ENCODE data around the gene TPRN.
"Not testable (repeated sequence)": the region's sequence is repeated elsewhere in the genome, so short reads cannot be mapped to it uniquely, and the experiment has no call there.

TPRN gene, protein sequence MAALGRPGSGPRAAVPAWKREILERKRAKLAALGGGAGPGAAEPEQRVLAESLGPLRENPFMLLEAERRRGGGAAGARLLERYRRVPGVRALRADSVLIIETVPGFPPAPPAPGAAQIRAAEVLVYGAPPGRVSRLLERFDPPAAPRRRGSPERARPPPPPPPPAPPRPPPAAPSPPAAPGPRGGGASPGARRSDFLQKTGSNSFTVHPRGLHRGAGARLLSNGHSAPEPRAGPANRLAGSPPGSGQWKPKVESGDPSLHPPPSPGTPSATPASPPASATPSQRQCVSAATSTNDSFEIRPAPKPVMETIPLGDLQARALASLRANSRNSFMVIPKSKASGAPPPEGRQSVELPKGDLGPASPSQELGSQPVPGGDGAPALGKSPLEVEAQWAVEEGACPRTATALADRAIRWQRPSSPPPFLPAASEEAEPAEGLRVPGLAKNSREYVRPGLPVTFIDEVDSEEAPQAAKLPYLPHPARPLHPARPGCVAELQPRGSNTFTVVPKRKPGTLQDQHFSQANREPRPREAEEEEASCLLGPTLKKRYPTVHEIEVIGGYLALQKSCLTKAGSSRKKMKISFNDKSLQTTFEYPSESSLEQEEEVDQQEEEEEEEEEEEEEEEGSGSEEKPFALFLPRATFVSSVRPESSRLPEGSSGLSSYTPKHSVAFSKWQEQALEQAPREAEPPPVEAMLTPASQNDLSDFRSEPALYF

GRCh38 chr9:137200311-137201204 lies at the start of gene TPRN:
TSS of gene TPRN (minus strand) at chr9:137200741. CDS start at chr9:137200711, 30 bp downstream.
- peak; percentile 94 to 98 (median 98) for DNase-seq

DNA sequence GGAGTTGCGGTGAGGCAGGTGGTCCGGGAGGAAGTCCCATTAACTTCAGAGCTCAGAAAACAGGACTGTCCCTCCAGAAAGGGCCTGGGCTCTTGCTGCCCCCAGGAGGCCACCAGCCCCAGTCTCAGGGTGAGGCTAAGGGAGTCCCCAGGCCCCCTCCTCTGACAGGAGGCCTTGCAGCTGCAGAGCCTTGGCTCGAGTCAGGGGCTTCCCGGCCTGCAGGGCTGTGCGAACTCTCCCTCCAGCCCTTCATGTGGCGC lies 47.3 kb upstream of the TPRN start:
- no peak for DNase-seq

GRCh38 chr9:137247135-137247915 lies 46.8 kb upstream of the TPRN start:
- no peak for DNase-seq

DNA sequence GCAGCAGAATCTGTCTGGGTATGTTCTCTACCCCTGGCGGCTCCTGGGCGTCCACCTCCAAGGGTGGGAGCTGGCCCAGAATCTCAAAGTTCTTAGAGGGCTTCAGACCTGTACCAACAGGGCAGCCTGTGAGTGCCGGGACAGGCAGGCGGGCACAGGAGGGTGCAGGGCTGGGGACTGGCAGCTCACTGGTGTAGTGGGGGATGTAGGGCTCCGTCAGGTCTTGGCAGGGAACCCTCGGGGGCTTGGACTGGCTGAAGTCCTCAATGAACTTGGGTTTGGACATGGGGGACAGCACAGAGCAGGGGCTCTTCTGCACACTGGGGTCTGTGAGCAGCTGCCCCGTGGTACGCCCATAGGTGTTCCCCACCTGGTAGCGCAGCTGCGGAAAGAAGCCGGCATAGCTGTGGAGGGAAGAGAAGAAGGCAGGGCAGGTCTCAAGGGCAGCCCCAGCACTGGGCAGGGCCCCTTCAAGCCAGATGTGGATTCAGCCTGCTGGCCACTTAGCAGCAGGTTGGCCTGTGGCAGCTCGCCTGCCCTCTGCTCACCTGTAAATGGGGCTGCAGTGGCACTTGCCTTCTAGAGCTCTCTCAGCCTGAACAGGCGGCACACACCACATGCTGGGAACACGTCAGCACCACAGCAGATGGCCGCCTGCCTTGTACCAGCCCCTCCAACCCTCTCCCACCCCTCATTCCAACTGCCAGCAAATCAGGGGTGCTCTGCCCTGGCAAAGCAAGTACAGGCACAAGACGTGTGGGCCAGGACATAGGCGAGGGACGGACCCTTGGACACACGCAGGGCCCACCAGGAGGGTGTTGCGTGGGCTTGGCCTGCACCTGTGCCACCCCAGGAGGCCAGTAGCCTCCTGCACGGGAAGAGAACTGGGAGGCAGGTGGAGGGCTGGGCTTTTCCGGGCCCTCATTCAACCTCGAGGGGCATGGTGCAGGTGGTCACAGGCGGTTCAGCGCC lies 45.2 kb upstream of the TPRN start:
- no peak for DNase-seq

GRCh38 chr9:137244486-137245449 lies 44.2 kb upstream of the TPRN start:
- DNase-seq: no peak

DNA sequence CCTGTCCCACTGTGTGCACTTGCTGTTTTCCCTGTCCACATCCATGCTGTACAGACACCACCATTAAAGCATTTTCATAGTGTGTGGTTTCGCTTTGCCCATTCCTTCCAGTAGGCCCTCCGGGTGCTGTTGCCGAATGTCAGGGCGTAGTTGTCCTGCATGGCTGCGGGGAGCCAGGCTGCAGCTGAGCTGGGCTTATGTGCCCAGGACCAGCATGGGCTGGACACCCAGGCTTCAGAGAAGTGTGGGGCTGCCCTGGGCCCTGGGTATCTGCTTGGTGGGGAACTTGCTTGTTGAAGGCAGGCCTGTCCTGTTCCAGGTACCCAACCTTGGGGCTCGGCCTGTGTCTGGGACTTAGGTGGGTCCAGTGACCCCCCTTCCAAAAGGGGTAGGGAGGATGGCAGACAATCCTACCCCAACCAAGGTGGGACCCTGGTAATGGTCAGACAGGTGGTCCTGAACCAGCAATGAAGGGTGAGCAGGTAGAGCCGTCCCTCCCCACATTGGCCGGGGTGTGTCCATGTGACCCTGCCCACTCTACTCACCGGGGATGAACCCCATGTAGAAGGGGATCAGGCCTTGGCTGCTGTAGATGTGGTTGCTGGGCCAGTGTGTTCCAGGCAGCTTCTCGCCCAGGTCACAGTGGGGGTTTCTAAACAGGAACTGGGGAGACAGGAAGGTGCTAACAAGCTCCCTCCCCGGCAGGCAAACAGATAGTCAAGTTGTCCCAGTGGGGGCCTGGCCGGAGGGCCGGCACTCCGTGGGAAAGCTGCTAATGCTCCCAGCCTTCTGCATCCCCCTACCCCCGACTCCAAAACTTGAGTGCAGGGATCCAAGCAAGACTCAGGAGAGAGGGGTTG lies 43.3 kb upstream of the TPRN start:
- DNase-seq: no peak

DNA sequence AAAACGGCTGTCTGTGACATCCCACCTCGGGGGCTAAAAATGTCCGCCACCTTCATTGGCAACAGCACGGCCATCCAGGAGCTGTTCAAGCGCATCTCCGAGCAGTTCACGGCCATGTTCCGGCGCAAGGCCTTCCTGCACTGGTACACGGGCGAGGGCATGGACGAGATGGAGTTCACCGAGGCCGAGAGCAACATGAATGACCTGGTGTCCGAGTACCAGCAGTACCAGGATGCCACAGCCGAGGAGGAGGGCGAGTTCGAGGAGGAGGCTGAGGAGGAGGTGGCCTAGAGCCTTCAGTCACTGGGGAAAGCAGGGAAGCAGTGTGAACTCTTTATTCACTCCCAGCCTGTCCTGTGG lies 42.7 kb upstream of the TPRN start:
- not testable (repeated sequence) for DNase-seq

- no peak for DNase-seq
Measured at GRCh38 chr9:137242269-137243203, 42.0 kb upstream of the TPRN start.

- DNase-seq: peak; percentile 37 to 69 (median 50)
Measured at GRCh38 chr9:137241490-137242268, 41.1 kb upstream of the TPRN start.

DNA sequence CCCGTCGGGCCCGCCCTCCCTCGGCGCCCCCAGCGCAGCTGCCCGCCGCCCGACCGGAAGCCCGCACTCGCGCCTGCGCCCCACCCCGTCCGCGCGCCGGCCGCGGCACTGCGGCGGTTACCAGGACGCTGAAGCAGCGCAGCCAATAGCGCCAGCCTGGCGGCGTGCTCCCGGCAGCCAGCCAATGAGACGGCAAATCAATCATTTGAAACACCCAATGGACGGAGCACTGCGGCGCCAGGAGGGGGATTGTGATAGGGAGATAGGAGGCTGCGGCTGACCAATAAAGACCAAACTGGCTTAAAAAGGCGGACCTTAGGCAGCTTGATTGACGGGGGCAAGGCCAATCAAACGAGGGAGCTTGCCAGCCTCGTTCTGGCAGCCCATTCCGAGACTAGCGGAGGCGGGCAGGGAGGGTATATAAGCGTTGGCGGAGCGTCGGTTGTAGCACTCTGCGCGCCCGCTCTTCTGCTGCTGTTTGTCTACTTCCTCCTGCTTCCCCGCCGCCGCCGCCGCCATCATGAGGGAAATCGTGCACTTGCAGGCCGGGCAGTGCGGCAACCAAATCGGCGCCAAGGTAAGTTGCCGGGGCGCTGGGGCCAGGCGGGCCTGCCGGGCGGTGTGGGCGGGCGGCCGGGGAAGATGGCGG lies 40.4 kb upstream of the TPRN start, which contains the start of gene TUBB4B:
Gene TUBB4B (plus strand): TSS at position 447 of the 649 bp plus-strand sequence. CDS start 74 bp downstream, at position 521.
- peak; percentile 91 to 100 (median 96) for DNase-seq

GRCh38 chr9:137240318-137240840 lies 39.8 kb upstream of the TPRN start:
- peak; percentile 60 to 69 (median 65) for DNase-seq

DNA sequence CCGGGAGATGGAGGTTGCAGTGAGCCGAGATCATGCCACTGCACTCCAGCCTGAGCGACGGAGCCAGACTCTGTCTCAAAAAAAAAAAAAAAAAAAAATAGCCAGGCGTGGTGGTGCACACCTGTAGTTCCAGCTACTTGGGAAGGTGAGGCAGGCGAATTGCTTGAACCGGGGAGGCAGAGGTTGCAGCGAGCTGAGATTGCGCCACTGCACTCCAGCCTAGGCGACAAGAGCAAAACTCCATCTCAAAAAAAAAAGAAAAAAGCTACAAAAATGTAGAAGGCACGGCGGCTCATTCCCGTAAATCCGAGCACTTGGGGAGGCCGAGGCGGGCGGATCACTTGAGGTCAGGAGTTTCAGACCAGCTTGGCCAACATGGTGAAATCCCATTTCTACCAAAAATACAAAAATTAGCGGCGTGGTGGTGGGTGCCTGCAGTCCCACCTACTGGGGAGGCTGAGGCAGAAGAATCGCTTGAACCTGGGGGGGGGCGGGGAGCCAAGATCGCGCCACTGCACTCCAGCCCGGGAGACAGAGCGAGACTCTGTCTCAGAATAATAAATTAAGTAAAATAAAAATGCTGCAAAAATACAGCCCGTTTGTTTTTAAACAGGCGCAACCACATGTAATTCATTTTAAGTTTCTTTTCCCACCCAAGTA lies 39.1 kb upstream of the TPRN start:
- DNase-seq: not testable (repeated sequence)

DNA sequence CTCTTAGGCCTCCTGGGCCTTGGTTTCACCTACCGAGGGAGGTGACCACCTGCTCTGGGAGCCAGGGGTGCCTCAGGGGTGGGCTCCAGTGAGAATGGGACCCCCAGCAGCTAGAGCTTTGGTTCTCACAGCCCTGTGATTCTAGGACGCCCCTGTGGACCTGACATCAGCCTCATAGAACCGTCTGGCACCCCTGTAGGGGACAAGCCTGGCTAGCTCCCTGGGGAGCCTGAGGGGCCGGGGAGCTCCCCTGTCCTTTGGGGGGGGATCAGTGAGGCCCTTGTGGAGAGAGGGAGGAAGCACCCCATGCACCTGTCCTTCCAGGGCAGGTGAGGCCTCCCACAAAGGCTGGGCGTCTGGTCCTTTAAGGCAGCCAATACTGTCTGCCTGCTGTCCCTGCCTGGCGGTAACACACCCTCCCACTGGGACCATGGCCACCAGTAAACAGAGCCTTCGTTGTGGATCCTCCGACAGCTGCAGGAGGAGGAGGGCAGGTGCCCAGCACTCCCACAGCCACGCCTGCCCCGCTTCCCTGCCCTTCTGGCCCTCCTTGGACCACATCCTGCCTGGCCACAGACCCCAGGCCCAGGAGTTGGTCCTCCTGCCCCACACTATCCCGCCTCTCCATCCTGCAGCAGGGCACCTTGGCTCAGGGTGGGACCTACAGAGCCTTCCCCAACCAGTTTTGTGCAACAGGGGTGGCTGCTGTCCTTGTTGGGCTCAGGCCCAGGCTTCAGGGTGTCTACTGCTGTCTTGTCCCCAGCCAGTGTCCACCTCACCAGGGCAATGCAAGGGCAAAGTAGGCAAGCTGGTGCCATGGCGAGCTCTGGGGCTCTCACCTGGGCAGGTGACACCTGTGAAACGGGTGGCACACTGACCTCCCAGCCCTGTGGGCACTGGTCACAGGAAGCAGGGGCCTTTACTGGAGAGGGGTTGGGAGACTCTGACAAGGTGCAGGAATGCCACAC lies 37.5 kb upstream of the TPRN start:
- DNase-seq: no peak

DNA sequence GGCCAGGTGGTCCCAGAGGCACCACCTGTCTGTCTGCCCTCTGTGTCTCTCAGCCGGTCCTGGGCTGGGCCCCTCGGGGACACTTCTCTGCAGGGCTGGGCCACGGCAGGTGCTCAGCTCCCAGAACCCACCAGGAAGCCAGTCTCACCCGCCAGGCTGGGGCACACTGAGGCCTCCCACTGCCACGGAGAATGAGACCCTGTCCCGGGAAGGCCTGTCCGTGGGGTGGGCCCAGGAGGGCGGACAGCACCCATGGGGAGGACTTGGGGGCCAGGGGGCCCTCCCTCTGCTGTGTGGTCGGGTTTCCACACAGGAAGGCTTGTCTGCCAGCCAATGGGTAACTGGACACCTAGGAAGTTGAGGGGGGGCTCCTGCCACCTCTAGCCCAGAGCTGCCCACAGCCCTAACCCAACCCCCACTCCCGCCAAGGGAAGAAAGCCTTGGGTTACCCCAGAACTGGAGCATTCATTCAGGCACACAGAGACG lies 36.4 kb upstream of the TPRN start:
- no peak for DNase-seq

All from activated CD4-positive, CD25-positive, alpha-beta regulatory T cell (primary cell).